DOHH2 (cell line): ENCODE measurements around the gene DOCK4.

Experiments used
- CTCF ChIP-seq: fragments of 200-600 bp; sonication (generic); IDR thresholded peaks from one replicate; pipeline ENCODE4 v1.5.1; 2014; ENCODE audit warnings: antibody characterized with exemption, mild to moderate bottlenecking, low read depth, low read length; ENCODE audit not compliant: poor library complexity, severe bottlenecking
- EZH2phosphoT487 ChIP-seq: fragments of 200-600 bp; sonication (generic); IDR thresholded peaks from 2 replicates; pipeline ENCODE4 v1.6.1; 2017; ENCODE audit warnings: borderline replicate concordance, mild to moderate bottlenecking, antibody characterized with exemption, low read length, moderate library complexity, mixed read lengths

- TF ChIP-seq CTCF = no peak
- TF ChIP-seq EZH2phosphoT487 = no peak
These were observed 313.6 kb downstream of the DOCK4 start for GRCh38 chr7:111892588-111892987.
